Activated naive CD4-positive, alpha-beta T cell treated with Interleukin-2 at 50 U/mL for 16 hours (primary cell): ENCODE results near the gene DENND1C.

Experiments
- DNase-seq: peaks from one replicate; pipeline ENCODE4 v3.0.0-alpha.2; 2020

The DENND1C gene

DNA sequence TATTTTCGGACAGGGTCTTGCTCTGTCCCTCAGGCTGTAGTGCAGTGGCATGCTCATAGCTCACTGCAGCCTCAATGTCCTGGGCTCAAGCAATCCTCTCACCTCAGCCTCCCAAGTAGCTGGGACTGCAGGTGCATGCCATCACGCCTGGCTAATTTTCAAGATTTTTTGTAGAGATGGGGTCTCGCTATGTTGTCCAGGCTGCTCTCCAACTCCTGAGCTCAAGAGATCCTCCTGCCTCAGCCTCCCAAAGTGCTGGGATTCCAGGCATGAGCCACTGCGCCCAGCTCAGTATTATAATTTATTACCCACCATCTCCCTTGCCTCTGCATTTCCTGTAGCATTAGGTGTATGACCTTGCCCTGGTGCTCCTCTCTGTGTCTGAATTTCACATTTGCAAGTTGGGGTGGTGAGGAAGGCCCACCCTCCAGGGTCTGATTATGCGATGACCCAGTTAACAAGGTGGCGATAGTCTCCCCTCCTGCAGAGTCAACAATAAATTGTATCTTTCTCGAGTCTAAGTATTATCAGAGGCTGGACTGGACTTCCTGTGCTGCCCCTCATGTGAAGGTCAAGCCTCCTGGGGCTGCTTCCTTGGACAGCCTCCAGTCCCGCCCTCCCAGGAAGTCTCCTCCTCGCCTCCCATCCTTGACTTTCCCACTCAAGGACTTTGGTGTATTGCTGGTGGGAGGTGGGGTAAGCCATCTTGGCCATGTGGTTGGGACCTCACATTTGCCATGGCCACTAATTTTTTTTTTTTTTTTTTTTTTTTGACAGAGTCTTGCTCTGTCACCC lies 22.0 kb upstream of the DENND1C start:
- DNase-seq: no peak

GRCh38 chr19:6501740-6502648 lies 20.4 kb upstream of the DENND1C start, which contains the start of gene TUBB4A:
TUBB4A (minus strand) TSS chr19:6502309; CDS start chr19:6502212, 97 bp downstream.
- DNase-seq: peak; percentile 46

DNA sequence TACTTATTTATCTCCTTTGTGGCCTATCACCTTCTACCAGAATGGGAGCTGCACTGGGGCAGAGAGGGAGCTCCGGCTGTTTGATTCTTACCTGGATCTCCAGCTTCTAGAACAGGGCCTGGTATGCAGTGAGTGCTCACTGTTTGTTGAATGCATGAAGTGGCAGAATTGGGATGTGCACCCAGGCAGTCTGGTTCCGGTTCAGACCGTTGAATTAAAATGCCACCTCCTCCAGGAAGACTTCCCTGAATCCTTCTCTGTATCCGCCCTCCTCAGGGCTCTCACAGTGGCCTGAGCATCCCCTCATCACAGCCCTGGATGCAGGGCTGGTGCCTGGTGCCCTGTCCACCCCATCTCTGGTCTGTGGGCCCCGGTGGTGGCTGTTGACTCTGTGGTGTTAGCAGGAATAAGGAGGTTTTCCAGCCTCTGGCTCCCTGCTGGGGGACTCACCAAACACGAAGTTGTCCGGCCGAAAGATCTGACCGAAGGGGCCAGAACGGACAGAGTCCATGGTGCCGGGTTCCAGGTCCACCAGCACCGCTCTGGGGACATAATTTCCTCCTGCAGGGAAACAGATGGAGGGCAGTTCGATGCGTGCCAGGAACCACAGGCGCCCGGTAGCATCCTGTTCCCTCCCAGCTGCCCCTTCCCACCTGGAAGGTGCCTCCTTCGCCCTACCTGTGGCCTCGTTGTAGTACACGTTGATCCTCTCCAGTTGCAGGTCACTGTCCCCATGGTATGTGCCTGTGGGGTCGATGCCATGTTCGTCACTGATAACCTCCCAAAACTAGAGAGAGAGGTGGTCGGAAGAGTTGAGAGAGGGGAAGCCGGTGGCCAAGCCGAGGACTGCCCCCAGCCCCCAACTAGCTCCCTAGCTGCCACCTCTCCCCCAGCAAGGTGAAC lies 19.5 kb upstream of the DENND1C start:
- DNase-seq: no peak

DNA sequence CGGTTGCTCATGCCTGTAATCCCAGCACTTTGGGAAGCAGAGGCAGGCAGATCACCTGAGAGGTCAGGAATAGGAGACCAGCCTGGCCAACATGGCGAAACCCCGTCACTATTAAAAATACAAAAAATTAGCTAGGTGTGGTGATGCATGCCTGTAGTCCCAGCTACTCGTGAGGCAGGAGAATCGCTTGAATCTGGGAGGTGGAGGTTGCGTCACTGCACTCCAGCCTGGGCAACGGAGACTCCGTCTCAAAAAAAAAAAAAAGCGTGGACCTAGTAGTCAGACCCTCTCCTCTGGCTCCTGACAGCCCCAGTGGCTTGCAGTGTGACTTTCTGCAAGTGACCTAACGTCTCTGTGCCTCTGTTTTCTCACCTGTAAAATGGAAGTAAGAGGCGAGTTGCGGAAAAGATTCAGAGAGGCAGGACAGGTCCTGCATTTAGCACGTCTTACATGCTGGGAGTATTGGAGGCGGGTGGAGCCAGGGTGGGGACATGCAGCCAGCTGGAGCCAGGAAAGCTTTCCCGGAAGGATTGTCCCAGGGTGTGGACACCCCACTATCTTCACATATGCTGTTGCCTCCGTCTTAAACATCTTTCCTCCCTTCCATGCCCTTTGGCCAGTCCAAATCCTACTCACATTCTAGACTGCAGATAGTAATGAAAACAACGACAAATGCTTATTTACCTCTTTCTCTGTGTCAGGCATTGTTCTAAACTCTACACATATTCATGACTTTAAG lies 17.6 kb upstream of the DENND1C start:
- no peak for DNase-seq

DNA sequence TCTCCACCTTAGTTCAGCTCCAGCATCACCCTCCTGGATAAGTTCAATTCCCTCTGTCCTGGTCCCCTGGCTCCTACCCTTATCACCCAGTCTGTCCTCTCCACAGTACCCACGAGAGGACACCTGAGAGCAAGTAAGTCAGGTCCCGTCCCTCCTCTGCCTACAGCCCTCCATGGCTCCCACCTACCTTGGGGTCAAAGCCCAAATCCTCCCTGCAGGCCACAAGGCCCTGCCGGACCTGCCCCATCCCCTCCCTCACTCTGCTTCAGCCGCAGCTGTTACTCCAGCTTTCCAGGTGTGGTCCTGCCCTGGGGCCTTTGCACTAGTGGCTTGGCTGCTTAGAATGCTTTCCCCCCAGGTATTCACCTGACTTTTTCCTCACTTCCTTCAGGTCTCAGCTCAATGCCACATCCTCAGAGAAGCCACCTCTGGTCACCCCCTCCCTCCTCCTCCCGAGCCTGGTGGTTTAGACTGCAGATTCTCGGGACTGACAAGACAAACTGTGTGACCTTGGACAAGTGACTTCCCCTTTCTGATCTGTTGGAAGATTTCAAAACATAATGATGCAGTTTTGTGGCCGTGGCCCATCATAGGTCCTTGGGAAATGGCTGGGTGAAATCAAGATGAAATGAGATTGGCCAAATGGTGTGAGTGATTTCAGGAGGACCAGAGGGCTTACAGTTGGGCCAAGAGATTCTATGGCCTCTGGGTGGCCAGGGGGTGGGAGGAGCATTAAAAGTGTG lies 16.9 kb upstream of the DENND1C start:
- DNase-seq: no peak

DNA sequence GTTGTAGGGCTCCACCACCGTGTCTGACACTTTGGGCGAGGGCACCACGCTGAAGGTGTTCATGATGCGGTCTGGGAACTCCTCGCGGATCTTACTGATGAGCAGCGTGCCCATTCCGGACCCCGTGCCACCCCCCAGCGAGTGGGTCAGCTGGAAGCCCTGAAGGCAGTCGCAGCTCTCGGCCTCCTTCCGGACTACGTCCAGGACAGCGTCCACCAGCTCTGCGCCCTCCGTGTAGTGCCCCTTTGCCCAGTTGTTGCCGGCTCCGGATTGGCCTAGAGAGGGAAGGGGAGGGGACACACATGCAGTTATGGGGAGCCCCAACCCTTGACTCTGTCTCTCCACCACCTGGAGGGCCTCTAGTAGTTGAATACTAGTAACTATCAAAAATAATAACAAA lies 14.4 kb upstream of the DENND1C start:
- no peak for DNase-seq

DNA sequence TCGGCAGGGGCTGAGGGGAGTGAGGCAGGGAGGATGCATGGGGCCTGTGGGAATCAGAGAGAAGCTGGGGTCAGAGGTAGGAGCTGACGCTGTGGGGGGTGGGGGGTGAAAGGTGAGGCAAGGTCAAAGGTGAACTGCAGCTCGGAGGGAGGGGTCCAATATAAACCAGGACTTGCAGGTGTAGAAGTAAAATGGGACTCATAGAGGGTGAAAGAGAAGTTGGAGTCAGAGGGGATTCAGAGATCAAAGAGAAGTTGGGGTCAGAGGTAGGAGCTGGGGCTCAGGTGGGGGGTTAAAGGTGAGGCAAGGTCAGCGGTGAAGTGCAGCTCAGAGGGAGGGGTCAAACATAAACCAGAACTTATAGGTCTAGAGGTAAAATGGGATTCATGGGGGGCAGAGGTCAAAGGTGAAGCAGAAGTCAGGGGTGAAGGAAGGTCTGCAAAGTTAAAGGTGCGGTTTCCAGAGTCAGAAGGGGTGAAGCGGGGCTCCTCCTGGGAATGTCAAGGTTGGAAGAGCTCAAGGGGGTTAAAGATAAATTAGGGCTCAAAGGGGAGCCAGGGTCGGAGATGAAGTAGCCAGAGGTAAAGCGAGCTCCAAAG lies 12.9 kb upstream of the DENND1C start:
- no peak for DNase-seq

GRCh38 chr19:6491802-6492592 lies 10.4 kb upstream of the DENND1C start:
- DNase-seq: no peak

DNA sequence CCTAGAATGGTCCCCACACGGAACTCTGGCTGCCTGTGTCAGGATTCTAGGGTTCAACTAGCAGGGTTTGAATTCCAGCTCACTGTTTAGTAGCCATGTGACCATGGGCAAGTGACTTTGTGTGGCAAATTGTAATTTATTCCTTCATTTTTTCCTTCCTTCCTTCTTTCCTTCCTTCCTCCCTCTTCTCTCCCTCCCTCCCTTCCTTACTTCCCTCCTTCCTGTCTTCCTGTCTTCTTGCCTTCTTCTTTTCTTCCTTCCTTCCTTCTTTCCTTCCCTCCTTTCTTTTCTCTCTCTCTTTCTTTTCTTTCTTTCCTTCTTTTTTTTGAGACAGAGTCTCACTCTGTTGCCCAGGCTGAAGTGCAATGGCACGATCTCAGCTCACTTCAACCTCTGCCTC lies 8.5 kb upstream of the DENND1C start:
- no peak for DNase-seq

DNA sequence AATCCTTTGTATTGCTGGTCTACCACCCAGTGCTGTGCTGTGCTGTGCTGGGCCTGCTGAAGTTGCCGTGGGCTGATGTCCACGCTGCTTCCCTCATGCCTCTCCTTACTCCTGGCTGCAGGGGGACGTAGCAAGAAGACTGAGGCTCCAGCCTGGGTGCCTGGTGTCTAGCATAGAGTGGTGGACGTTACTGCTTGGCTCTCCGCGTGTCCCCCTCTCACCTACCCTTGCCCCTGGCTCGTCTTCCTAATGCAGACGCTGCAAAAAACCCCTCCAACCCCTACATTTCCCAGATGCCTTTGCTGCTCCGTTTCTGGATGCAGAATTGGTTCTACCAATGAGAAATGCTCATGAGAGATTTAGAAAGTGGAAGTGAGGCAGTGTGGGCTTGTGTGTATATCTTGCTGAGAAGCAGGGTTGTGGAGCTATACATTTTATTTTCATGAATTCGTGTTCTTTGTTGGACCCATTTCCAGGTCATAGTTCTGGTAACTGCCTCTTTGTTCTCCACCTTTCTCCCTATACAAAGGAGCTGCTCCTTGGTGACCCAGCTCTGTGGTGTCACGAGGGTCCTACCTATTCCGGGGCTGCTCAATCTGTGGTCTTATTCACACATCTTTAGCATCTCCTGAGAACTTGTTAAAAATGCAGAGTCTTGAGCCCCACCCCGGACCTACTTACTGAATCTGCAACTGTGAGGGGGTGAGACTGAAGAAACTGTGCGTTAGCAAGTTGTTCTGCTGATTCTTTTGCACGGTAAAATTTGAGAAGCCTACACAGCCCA lies 7.9 kb upstream of the DENND1C start:
- peak; percentile 10 for DNase-seq

DNA sequence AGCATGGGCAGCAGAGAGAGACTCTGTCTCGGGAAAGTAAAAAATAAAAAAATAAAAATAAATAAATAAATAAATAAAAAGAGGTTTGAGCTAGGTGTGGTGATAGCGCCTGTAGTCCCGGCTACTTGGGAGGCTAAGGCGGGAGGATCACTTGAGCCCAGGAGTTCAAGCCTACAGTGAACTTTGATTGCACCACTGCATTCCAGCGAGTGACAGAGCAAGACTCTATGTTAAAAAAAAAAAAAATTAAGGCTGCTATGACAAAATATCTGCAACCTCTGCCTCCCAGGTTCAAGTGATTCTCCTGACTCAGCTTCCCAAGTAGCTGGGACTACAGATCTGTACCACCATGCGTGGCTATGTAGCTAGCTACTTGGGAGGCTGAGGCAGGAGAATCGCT lies 3.2 kb upstream of the DENND1C start:
- DNase-seq: no peak

- DNase-seq: no peak
Measured at GRCh38 chr19:6484230-6484629, 2.6 kb upstream of the DENND1C start.

GRCh38 chr19:6483235-6483634 lies 1.6 kb upstream of the DENND1C start:
- DNase-seq: no peak

GRCh38 chr19:6482343-6482686 lies 728 bp upstream of the DENND1C start:
- no peak for DNase-seq

DNA sequence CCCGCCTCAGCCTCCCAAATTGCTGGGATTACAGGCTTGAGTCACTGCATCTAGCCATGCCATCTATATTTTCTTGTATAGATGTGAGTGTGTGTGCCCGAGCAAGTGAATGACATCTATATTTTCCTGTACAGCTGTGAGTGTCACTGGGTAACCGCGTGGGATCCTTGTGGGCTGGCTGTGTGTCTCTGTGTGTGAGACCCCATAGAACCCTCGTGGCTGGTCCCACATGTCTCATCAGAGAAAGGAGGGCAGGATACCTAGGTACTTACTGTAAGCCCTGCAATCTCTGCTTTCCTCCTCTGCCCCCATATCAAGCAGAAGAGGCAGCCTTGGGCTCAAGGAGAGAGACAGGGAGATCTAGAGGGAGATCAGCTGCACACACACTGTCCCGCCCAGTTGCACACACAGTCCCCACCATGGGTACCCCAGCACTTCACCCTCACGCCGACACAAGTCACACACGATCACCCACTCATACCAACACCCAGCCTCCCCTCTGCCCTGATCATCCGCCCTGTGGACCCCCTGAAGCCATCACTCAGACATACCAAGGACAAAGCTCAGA lies 655 bp downstream of the DENND1C start:
- peak; percentile 35 for DNase-seq

DNA sequence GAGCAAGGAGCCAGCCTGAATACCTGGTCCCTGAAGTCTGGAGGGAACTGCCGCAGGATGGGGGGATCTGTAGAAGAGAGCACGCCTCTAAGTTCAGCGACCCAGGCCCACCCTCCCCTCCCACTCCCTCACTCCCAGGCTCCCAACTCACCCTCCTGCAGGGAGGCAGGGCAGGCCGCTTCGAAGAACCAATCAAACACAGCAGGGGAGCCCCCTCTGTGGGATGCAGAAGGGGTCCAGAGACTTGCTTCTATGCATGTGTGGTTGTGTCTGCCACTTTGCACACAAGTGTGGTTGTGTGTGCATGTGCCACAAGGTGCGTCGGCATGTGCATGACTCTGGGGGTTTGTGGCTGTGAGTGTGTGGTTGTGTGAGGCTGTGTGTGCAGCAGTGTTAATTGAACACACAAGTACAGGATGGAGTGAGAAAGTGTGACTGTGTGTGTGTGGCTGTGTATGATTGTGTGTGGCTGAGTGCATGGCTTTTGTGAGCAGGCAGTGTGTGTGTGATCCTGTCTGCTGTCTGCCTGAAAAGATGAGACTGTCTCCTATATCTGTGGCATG lies 1.7 kb downstream of the DENND1C start:
- no peak for DNase-seq

- no peak for DNase-seq
Measured at GRCh38 chr19:6478815-6479214, 2.8 kb downstream of the DENND1C start.

DNA sequence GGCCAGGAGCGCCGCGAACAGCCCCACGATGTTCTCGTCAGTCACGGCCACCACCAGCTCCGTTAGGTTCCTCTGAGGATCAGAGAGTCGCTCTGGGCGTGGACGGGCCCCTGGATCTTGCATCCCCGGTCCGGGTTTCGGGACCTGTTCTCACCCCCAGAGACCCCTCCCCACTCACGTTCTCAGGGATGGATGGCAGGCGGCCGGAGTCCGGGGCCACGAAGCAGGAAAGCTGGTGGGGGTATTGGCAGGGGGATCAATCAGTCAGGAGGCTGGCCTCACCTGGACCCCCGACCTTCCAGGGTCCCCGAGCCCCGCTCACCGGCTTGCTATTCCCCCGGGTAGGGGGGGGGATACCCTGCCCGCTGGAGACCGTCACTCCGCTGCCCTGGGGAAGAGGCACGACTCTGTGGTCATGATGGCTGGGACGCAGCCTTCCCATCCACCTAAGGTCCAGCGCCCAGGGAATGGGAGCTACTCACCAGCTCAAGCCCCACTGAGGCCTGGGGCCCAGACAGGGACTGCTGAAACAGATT lies 4.6 kb downstream of the DENND1C start:
- no peak for DNase-seq
